HUDEP-2 (cell line): ENCODE measurements around the gene RSAD1.

Experiments
- DNase-seq, 76 experiments: peaks; one replicate each; lab custom pipeline; 2025; ENCODE audit not compliant: unreplicated experiment in 76 of 76; lab: John Stamatoyannopoulos, UW

Gene RSAD1

GRCh38 chr17:50488880-50489279 lies 10.2 kb downstream of the RSAD1 start:
- no peak for DNase-seq

GRCh38 chr17:50491505-50491904 lies 12.8 kb downstream of the RSAD1 start:
- DNase-seq = no peak

GRCh38 chr17:50492214-50492613 lies 13.6 kb downstream of the RSAD1 start:
- DNase-seq = no peak

- no peak for DNase-seq
Measured at GRCh38 chr17:50493744-50494143, 15.1 kb downstream of the RSAD1 start.

GRCh38 chr17:50495217-50495823 lies 16.7 kb downstream of the RSAD1 start:
- no peak for DNase-seq

- DNase-seq = no peak
Measured at GRCh38 chr17:50495918-50496317, 17.3 kb downstream of the RSAD1 start.

- DNase-seq = no peak
Measured at GRCh38 chr17:50498021-50498874, 19.6 kb downstream of the RSAD1 start.

- DNase-seq = no peak
Measured at GRCh38 chr17:50499270-50499669, 20.6 kb downstream of the RSAD1 start.

GRCh38 chr17:50499721-50500120 lies 21.1 kb downstream of the RSAD1 start:
- no peak for DNase-seq

- peak in 24 of 76 experiments; percentile 2 to 37 (median 13) for DNase-seq
Measured at GRCh38 chr17:50501054-50501453, 22.4 kb downstream of the RSAD1 start.

GRCh38 chr17:50502301-50502990 lies 23.8 kb downstream of the RSAD1 start:
- no peak for DNase-seq

- no peak for DNase-seq
Measured at GRCh38 chr17:50505591-50506130, 27.0 kb downstream of the RSAD1 start.

GRCh38 chr17:50506298-50506697 lies 27.6 kb downstream of the RSAD1 start:
- DNase-seq = no peak

GRCh38 chr17:50507871-50508572 lies 29.4 kb downstream of the RSAD1 start, which contains the start of gene MYCBPAP:
TSS of gene MYCBPAP (plus strand) at chr17:50508439. CDS start at chr17:50508675, 236 bp downstream.
- DNase-seq = peak in 70 of 76 experiments; percentile 12 to 81 (median 61)

- no peak for DNase-seq
Measured at GRCh38 chr17:50508573-50509460, 30.2 kb downstream of the RSAD1 start.

- no peak for DNase-seq
Measured at GRCh38 chr17:50511058-50511457, 32.4 kb downstream of the RSAD1 start.

GRCh38 chr17:50513495-50513894 lies 34.8 kb downstream of the RSAD1 start:
- no peak for DNase-seq

- DNase-seq = no peak
Measured at GRCh38 chr17:50514388-50514787, 35.7 kb downstream of the RSAD1 start.

GRCh38 chr17:50514936-50515702 lies 36.5 kb downstream of the RSAD1 start:
- peak in 3 of 76 experiments; percentile 7 to 28 (median 7) for DNase-seq
